WTC11 (cell line): ENCODE results near the gene ASIC3.

Source experiments
- CTCF ChIP-seq: fragments of 200-600 bp; IDR thresholded peaks from 2 replicates; pipeline ENCODE4 v1.8.0; 2022; ENCODE audit warnings: antibody characterized with exemption
- E2F1 ChIP-seq: sonication (generic); formaldehyde crosslinking; IDR thresholded peaks from 2 replicates; pipeline ENCODE4 v1.8.0; 2022; ENCODE audit warnings: mild to moderate bottlenecking, missing genetic modification reagents
- ETV6 ChIP-seq: sonication (generic); formaldehyde crosslinking; IDR thresholded peaks from 2 replicates; pipeline ENCODE4 v1.8.1; 2022; ENCODE audit warnings: mild to moderate bottlenecking, missing genetic modification reagents
- FOXJ3 ChIP-seq: sonication (generic); formaldehyde crosslinking; IDR thresholded peaks from 2 replicates; pipeline ENCODE4 v1.9.0; 2021; ENCODE audit warnings: missing genetic modification reagents, mild to moderate bottlenecking, borderline replicate concordance
- FOXP1 ChIP-seq: sonication (generic); formaldehyde crosslinking; IDR thresholded peaks from 2 replicates; pipeline ENCODE4 v1.8.0; 2022; ENCODE audit warnings: missing genetic modification reagents, mild to moderate bottlenecking, moderate library complexity, borderline replicate concordance
- HMGXB4 ChIP-seq: sonication (generic); formaldehyde crosslinking; IDR thresholded peaks from 2 replicates; pipeline ENCODE4 v1.8.1; 2023; ENCODE audit warnings: mild to moderate bottlenecking, moderate library complexity, missing genetic modification reagents
- MLX ChIP-seq: sonication (generic); formaldehyde crosslinking; IDR thresholded peaks from 2 replicates; pipeline ENCODE4 v1.8.1; 2023; ENCODE audit warnings: mild to moderate bottlenecking, missing genetic modification reagents, moderate library complexity
- NR2C2 ChIP-seq: sonication (generic); formaldehyde crosslinking; IDR thresholded peaks from 2 replicates; pipeline ENCODE4 v1.8.0; 2022; ENCODE audit warnings: mild to moderate bottlenecking, missing genetic modification reagents
- NR3C1 ChIP-seq: sonication (generic); formaldehyde crosslinking; conservative IDR thresholded peaks from 2 replicates; pipeline ENCODE4 v1.8.1; 2023; ENCODE audit warnings: low read depth, mild to moderate bottlenecking, missing genetic modification reagents
- RELA ChIP-seq: sonication (generic); formaldehyde crosslinking; IDR thresholded peaks from 2 replicates; pipeline ENCODE4 v1.8.1; 2022; ENCODE audit warnings: missing genetic modification reagents, mild to moderate bottlenecking, borderline replicate concordance
- SMAD3 ChIP-seq: sonication (generic); formaldehyde crosslinking; IDR thresholded peaks from 2 replicates; pipeline ENCODE4 v1.8.0; 2022; ENCODE audit warnings: missing genetic modification reagents, mild to moderate bottlenecking, borderline replicate concordance
- TEAD4 ChIP-seq: sonication (generic); formaldehyde crosslinking; IDR thresholded peaks from 2 replicates; pipeline ENCODE4 v1.8.0; 2022; ENCODE audit warnings: mild to moderate bottlenecking, missing genetic modification reagents
- USF2 ChIP-seq: sonication (generic); formaldehyde crosslinking; IDR thresholded peaks from 2 replicates; pipeline ENCODE4 v1.8.1; 2023; ENCODE audit warnings: mild to moderate bottlenecking, missing genetic modification reagents, moderate library complexity
- ZNF396 ChIP-seq: fragments of 250-450 bp; sonication (Bioruptor Pico); IDR thresholded peaks from 2 replicates; pipeline ENCODE4 v1.8.0; 2021; ENCODE audit warnings: mild to moderate bottlenecking, moderate library complexity, borderline replicate concordance

- TF ChIP-seq CTCF: no peak
- no peak for TF ChIP-seq NR3C1
- no peak for TF ChIP-seq E2F1 (CRISPR knock-in tag)
- no peak for TF ChIP-seq FOXJ3
- no peak for TF ChIP-seq ZNF396 (CRISPR knock-in tag)
- no peak for TF ChIP-seq MLX (CRISPR knock-in tag)
- TF ChIP-seq ETV6: no peak
- no peak for TF ChIP-seq FOXP1 (CRISPR knock-in tag)
- TF ChIP-seq TEAD4 (CRISPR knock-in tag): no peak
- TF ChIP-seq USF2 (CRISPR knock-in tag): no peak
- TF ChIP-seq NR2C2 (CRISPR knock-in tag): no peak
- no peak for TF ChIP-seq SMAD3
- no peak for TF ChIP-seq RELA (CRISPR knock-in tag)
- no peak for TF ChIP-seq HMGXB4 (CRISPR knock-in tag)
Measured at GRCh38 chr7:151017370-151017952, 30.9 kb upstream of the ASIC3 start.
